DMS 273 (cell line): ENCODE measurements around the gene TLR4.

Source experiments
- DNase-seq: peaks from one replicate; lab custom pipeline; 2025; ENCODE audit not compliant: unreplicated experiment; lab: John Stamatoyannopoulos, UW

TLR4 gene

DNA sequence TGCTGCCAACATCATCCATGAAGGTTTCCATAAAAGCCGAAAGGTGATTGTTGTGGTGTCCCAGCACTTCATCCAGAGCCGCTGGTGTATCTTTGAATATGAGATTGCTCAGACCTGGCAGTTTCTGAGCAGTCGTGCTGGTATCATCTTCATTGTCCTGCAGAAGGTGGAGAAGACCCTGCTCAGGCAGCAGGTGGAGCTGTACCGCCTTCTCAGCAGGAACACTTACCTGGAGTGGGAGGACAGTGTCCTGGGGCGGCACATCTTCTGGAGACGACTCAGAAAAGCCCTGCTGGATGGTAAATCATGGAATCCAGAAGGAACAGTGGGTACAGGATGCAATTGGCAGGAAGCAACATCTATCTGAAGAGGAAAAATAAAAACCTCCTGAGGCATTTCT is 10.1 kb downstream of the TLR4 start:
- DNase-seq, result no peak

- no peak for DNase-seq
Observed at GRCh38 chr9:117715411-117715989, 11.3 kb downstream of the TLR4 start.

GRCh38 chr9:117718085-117718484 is 13.9 kb downstream of the TLR4 start:
- DNase-seq, result no peak

- DNase-seq, result no peak
Observed at GRCh38 chr9:117718701-117719100, 14.5 kb downstream of the TLR4 start.

DNA sequence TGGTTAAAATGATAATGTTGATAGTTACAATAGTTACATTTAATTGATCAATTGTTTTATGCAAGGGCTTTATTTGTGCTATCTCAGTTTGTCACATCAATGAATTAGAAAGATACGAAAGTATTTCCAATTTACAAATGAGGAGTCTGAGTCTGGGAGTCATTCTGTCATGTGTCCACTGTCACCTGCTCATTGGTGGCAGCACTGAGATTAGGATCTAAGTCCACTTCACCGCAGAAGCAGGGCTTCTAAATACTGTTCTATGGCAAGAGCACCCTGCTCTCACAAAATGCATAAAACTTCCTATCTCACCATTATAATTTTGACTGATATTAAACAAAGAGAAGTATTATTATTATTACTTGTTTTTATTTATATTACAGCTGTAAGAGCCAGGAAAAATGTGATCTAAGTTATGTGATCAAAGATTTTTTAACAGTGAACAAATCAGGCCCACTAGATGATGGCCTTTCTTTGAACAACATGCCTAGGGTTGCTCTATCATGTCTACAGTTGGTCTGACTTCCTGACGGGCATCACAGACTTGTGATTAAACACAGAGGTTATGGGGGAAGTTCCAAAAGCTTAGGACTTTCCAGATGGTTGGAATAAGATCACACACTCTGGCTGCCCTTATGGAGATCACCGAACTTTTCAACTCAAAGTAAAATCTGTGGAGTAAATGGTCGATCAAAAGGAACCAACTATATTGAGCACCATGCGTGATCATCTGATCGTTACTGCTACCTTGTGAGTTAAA is 15.1 kb downstream of the TLR4 start:
- no peak for DNase-seq

DNA sequence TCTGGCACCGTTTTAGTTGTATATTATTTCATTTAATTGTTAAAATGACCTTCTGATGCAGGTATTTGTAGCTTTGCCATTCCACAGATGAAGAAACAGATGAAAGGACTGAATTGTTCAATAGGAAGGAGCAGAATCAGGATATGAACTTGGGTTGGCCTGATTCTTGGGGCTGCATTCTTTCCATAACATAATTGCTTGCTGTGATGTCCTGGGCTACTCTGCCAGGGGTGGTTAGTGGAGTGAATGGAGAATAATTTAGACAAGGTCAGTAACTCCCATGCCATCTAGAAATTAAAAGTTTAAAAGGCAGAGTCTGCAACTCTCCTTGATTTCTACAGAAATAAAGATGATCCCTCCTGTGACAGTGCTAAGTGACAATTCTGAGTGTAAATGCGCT is 15.9 kb downstream of the TLR4 start:
- no peak for DNase-seq

DNA sequence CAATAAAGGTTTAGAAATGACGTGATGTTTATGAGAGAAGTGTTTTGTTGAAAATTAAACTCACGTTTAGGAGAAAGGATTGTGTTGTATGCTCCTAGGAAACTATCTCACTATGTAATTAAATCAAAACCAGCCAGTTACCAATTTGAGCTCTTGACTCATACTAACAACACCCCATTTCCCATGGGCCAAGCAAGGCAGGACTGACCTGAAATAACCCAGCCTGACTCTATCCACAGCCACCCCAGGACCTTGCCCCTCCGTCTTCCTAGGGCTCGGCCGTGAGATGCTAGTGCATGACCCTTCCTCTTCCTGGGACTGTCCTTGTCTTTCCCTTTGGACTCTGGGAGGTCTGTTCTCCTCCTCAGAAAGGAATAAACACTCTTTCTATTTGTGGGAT is 16.4 kb downstream of the TLR4 start:
- DNase-seq, result no peak

- DNase-seq, result no peak
Observed at GRCh38 chr9:117720987-117721386, 16.8 kb downstream of the TLR4 start.

DNA sequence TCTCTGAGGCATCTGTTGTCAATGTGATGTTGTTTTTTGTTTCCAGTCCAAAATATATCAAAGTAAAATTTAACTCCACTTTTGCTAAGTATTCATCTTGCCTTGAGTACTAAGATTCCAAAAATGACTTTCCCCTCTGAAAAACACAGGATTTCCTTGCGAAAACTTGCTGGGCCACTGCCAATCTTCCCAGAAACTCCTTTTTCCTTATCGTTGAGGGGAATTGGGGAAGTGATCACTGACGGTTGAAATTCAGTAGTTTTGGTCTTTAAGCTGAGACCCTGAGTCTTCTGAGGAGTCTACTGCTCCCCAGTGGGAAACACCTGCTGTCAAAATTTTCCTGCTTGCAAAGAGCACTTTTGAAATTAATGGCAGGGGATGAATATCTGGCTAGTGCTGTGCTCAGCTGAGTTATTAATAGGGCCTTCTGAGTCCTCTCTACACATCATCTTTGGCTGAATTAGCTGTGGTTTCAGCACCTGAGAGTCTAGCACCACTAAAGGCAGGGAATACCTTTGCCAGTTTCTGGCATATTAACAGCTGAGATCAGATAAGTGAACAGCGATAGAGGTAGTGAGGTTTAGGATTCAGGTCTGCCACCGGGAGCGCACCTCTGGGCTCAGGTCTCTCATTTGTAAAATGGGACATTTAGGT is 18.0 kb downstream of the TLR4 start:
- no peak for DNase-seq

GRCh38 chr9:117723986-117724625 is 19.9 kb downstream of the TLR4 start:
- no peak for DNase-seq

DNA sequence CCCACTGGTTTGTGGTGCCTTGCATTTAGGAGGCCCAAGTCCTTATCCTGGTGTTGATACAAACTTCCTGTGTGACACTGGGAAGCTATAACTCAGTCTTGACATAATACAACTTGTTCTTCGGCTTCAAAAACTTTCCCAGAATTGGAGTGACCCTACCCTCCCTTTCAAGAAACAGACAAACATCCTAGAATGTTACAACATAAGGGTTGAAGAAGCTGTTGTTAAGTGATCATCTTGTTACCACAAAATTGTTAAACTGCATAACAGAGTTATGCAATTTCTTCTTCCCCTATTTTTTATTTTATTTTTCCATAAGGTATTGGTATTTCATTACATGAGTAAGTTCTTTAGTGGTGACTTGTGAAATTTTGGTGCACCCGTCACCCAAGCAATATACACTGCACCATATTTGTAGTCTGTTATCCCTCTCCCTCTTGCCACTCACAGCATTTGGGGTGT is 21.3 kb downstream of the TLR4 start:
- no peak for DNase-seq

DNA sequence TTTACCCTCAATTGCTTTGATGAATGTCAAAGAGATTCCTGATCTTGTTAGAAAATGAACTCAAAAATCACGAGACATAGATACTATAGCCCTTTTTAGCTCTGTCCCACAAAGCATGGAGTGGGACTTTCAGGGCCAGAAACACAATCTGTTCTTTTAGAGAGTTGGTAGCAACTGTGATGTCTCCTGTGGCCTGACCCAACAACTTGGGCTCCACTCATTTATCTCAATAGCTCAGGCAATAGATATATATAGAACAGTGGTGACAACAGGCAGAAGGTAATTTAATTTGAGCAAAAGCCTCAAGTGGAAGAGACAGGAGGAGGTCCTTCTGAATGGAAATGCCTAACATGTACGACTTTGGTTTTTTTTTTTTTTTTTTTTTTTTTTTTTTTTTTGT is 25.2 kb downstream of the TLR4 start:
- DNase-seq, result no peak

- DNase-seq, result no peak
Observed at GRCh38 chr9:117732494-117732893, 28.3 kb downstream of the TLR4 start.

- no peak for DNase-seq
Observed at GRCh38 chr9:117733465-117733864, 29.3 kb downstream of the TLR4 start.

DNA sequence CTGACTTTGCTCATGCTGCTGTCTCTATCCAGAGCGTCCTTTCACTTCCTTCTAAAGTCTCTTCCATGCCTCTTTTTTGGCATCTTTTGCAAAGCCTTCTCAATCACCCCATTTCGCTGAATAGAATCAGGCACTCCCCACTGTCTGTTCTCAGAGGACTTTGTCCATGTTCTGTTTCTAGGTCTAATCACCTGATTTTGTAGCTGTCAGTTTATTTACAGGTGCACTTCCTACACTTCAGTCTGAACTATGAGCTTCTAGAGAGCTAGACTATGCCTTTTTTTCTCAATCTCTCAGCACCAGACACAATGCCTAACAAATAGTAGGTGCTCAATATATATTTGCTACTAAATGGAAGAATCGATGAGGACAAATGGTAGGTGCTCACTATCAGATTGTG is 29.9 kb downstream of the TLR4 start:
- DNase-seq, result no peak

- DNase-seq, result peak; percentile 20
Observed at GRCh38 chr9:117734523-117735314, 30.5 kb downstream of the TLR4 start.

DNA sequence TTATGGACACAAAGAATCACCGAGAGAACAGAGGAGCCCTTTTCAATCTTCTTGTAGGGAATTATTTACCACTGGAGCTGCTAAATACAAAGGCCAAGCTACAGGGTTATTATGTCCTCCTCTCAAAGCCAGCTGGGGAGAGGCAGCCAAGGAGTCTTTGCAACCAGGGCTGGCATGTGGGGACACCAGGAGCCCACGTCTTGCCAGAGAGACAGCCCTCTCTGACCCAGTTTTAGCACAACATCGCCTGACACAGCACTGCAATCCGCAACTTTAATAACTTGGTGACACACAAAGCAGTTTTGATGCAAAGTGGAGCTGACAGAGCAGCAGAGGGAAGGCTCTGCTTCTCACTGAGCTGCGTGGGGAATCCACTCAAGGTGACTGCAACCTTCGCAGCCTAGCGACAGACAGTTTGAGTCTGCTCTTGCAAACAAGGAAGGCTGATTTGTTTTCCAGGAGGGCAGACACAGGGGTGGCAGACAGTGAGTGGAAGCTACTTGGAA is 33.6 kb downstream of the TLR4 start:
- no peak for DNase-seq

GRCh38 chr9:117739206-117739605 is 35.0 kb downstream of the TLR4 start:
- no peak for DNase-seq

GRCh38 chr9:117739624-117740347 is 35.6 kb downstream of the TLR4 start:
- no peak for DNase-seq

DNA sequence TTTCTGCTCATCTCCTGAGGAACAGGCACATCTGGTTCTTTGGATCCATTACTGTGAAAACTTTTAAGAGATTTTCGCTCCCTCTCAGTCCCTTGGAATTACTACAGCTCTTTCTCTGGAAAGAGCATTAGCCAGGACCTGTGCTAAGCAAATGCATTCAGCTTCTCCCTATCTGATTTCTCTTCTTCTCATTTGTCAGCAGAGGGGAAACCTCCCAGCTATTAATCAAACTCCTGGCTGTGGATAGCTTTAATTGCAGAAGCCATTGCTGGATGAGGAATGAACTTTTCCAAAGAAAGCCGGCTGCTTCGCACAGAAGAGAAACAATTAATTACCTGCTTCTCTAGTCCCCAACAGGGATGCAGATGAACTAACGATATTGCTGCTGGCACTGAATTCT is 37.9 kb downstream of the TLR4 start:
- no peak for DNase-seq
